K562 (cell line): ENCODE results near the gene HRH3. TPM values are rescaled to one million over a fixed set of nuclear protein-coding genes. Genes with fewer than 3 reads are reported as not detected.

Source experiments
- ATAC-seq: fragments of 200-7000 bp; cut with Tn5 transposase; 3 replicates; pipeline ENCODE4 v1.9.1; 2020; ENCODE audit warnings: moderate library complexity
- BruUV-seq: library from RNA; stranded (reverse); fragments of 400-500 nt; replicated peaks from 2 replicates; lab custom pipeline; 2021; lab: Mats Ljungman, UMichigan
- CTCF ChIA-PET: fragments of 300-600 bp; formaldehyde crosslinking; extraction: SDS; loops from one replicate; lab custom pipeline; 2021; ENCODE audit warnings: low intra/inter-chr PET ratio; lab: Yijun Ruan, JAX
- POLR2A ChIA-PET: fragments of 300-600, 350-650 bp; sonication (Branson Sonifier 250); formaldehyde crosslinking; extraction: SDS; loops from one replicate; lab custom pipeline; 2021; ENCODE audit warnings: antibody characterized with exemption, inconsistent platforms; lab: Yijun Ruan, JAX
- DNase-seq, 4 experiments: peaks; one replicate each; pipeline versions ENCODE4 v3.0.0 to v3.0.0-alpha.2; 2011 to 2018; ENCODE audit warnings: low spot score in 3 of 4, mixed read lengths in 3 of 4; ENCODE audit errors: extremely low read depth in 1 of 4
- FAIRE-seq: peaks from 2 replicates; lab custom pipeline; 2011; peaks lifted over from hg19 to GRCh38; lab: Jason Lieb, UNC
- H2AFZ ChIP-seq: 2 replicates; pipeline ENCODE4 v1.6.0; 2011; ENCODE audit warnings: low read depth, low read length, control low read depth, inconsistent platforms
- H3K27ac ChIP-seq: fragments of 200-600 bp; 3 replicates; pipeline ENCODE4 v1.8.0; 2011; ENCODE audit warnings: low read depth, mild to moderate bottlenecking, control low read depth, inconsistent platforms, low read length, moderate library complexity, mixed read lengths; ENCODE audit errors: extremely low read depth
- H3K27me3 ChIP-seq, 2 experiments: fragments of 300-600 bp in 1 of 2; 2 replicates in 1 of 2; 3 replicates in 1 of 2; pipeline versions ENCODE4 v1.6.0 to v1.8.0; 2011; ENCODE audit warnings: inconsistent platforms in 2 of 2, low read length in 2 of 2, mild to moderate bottlenecking in 1 of 2, mixed read lengths in 1 of 2, moderate library complexity in 1 of 2; ENCODE audit not compliant: control insufficient read depth in 2 of 2, insufficient read depth in 2 of 2
- H3K36me3 ChIP-seq: fragments of 300-600 bp; 3 replicates; pipeline ENCODE4 v1.8.0; 2011; ENCODE audit warnings: mild to moderate bottlenecking, low read length, inconsistent platforms; ENCODE audit not compliant: control insufficient read depth, insufficient read depth
- H3K4me1 ChIP-seq, 2 experiments: fragments of 200-600 bp in 1 of 2; replicated peaks in 1 of 2; 2 replicates in 1 of 2; 3 replicates in 1 of 2; pipeline versions ENCODE4 v1.5.1 to v1.8.0; 2011; ENCODE audit warnings: inconsistent platforms in 2 of 2, low read length in 2 of 2, mild to moderate bottlenecking in 1 of 2, mixed read lengths in 1 of 2, moderate library complexity in 1 of 2; ENCODE audit not compliant: control insufficient read depth in 2 of 2, insufficient read depth in 2 of 2
- H3K4me2 ChIP-seq: 2 replicates; pipeline ENCODE4 v1.6.1; 2011; ENCODE audit warnings: low read length, control low read depth, inconsistent platforms, mixed read lengths; ENCODE audit not compliant: insufficient read depth
- H3K4me3 ChIP-seq: fragments of 200-600 bp; sonication (generic), shearing (Covaris generic); 2 replicates; pipeline ENCODE4 v1.5.1; 2016; ENCODE audit warnings: control low read depth, inconsistent platforms
- H3K79me2 ChIP-seq: fragments of 200-600 bp; 3 replicates; pipeline ENCODE4 v1.8.0; 2011; ENCODE audit warnings: low read length, inconsistent platforms; ENCODE audit not compliant: control insufficient read depth, insufficient read depth
- H3K9ac ChIP-seq, 2 experiments: 2 replicates each; pipeline versions ENCODE4 v1.6.0 to v1.6.1; 2011; ENCODE audit warnings: low read depth in 2 of 2, low read length in 2 of 2, control low read depth in 1 of 2, inconsistent platforms in 1 of 2, mild to moderate bottlenecking in 1 of 2, mixed read lengths in 1 of 2; ENCODE audit not compliant: insufficient read depth in 1 of 2
- H3K9me1 ChIP-seq: one replicate; pipeline ENCODE4 v1.6.0; 2011; ENCODE audit warnings: inconsistent platforms, mild to moderate bottlenecking, low read length, moderate library complexity; ENCODE audit not compliant: control insufficient read depth, insufficient read depth
- H3K9me3 ChIP-seq: replicated peaks from 2 replicates; pipeline ENCODE4 v1.5.1; 2011; ENCODE audit warnings: low read depth, low read length, inconsistent platforms; ENCODE audit not compliant: control insufficient read depth, insufficient read depth
- H4K20me1 ChIP-seq: replicated peaks from 2 replicates; pipeline ENCODE4 v1.6.1; 2011; ENCODE audit warnings: low read length, inconsistent platforms, mixed read lengths; ENCODE audit not compliant: control insufficient read depth, insufficient read depth
- ATF7 ChIP-seq: fragments of 450-650 bp; IDR thresholded peaks from 2 replicates; pipeline ENCODE4 v1.7.1; 2014; ENCODE audit warnings: mild to moderate bottlenecking, moderate library complexity
- BCOR ChIP-seq: fragments of 450-650 bp; IDR thresholded peaks from 2 replicates; pipeline ENCODE4 v1.6.1; 2016
- E2F3 ChIP-seq: fragments of 250-450 bp; sonication (Bioruptor Pico); IDR thresholded peaks from 2 replicates; pipeline ENCODE4 v1.4.0; 2020; ENCODE audit warnings: mild to moderate bottlenecking
- ESRRA ChIP-seq: fragments of 450-650 bp; IDR thresholded peaks from 2 replicates; pipeline ENCODE4 v1.6.1; 2014; ENCODE audit warnings: low read depth, mild to moderate bottlenecking, moderate library complexity, borderline replicate concordance
- FIP1L1 ChIP-seq: fragments of 200-400 bp; formaldehyde crosslinking; IDR thresholded peaks from 2 replicates; pipeline ENCODE4 v1.6.1; 2018; ENCODE audit warnings: mild to moderate bottlenecking, low read depth, low read length; ENCODE audit not compliant: poor library complexity, severe bottlenecking
- GABPB2 ChIP-seq: fragments of 250-450 bp; sonication (Bioruptor Pico); conservative IDR thresholded peaks from 2 replicates; pipeline ENCODE4 v1.5.1; 2021; ENCODE audit warnings: mild to moderate bottlenecking
- HDAC6 ChIP-seq: IDR thresholded peaks from 2 replicates; pipeline ENCODE4 v1.6.1; 2012; ENCODE audit warnings: low read depth, mild to moderate bottlenecking, control low read depth, inconsistent platforms, low read length, moderate library complexity
- KAT7 ChIP-seq: sonication (generic); formaldehyde crosslinking; IDR thresholded peaks from 2 replicates; pipeline ENCODE4 v1.8.0; 2022; ENCODE audit warnings: missing genetic modification reagents, mild to moderate bottlenecking, borderline replicate concordance
- NCOA2 ChIP-seq, 2 experiments: fragments of 450-650 bp; IDR thresholded peaks; 2 replicates each; pipeline ENCODE4 v1.6.1; 2018; ENCODE audit warnings: mild to moderate bottlenecking in 2 of 2, moderate library complexity in 1 of 2; ENCODE audit not compliant: partially characterized antibody in 2 of 2
- NCOA4 ChIP-seq: fragments of 450-650 bp; IDR thresholded peaks from 2 replicates; pipeline ENCODE4 v1.6.1; 2018; ENCODE audit warnings: mild to moderate bottlenecking; ENCODE audit not compliant: partially characterized antibody
- NCOR1 ChIP-seq: fragments of 450-650 bp; IDR thresholded peaks from 2 replicates; pipeline ENCODE4 v1.6.1; 2016; ENCODE audit warnings: mild to moderate bottlenecking, moderate library complexity
- NR1H2 ChIP-seq: sonication (generic); formaldehyde crosslinking; IDR thresholded peaks from 2 replicates; pipeline ENCODE4 v1.4.0; 2020; ENCODE audit warnings: mild to moderate bottlenecking, missing genetic modification reagents
- NR3C1 ChIP-seq: sonication (generic); formaldehyde crosslinking; IDR thresholded peaks from 2 replicates; pipeline ENCODE4 v1.8.1; 2022; ENCODE audit warnings: missing genetic modification reagents
- RNF2 ChIP-seq: sonication (generic); IDR thresholded peaks from 2 replicates; pipeline ENCODE4 v1.6.1; 2016
- ZNF431 ChIP-seq: sonication (generic); formaldehyde crosslinking; IDR thresholded peaks from 2 replicates; pipeline ENCODE4 v1.8.0; 2022; ENCODE audit warnings: mild to moderate bottlenecking, missing genetic modification reagents
- ZNF445 ChIP-seq: fragments of 250-450 bp; sonication (Bioruptor Pico); IDR thresholded peaks from 2 replicates; pipeline ENCODE4 v1.4.0; 2020; ENCODE audit warnings: low read depth, mild to moderate bottlenecking, moderate library complexity
- ZNF717 ChIP-seq: fragments of 250-450 bp; sonication (Bioruptor Pico); IDR thresholded peaks from 2 replicates; pipeline ENCODE4 v1.5.0; 2021
- ZNF77 ChIP-seq: fragments of 250-450 bp; sonication (Bioruptor Pico); IDR thresholded peaks from 2 replicates; pipeline ENCODE4 v1.5.0; 2020
- WGBS: fragments of 100-300 bp; shearing (Covaris generic); methylation state at CpG from one replicate; pipeline ENCODE4 v1.1.6; 2016; ENCODE audit warnings: low coverage, mixed read lengths; ENCODE audit not compliant: insufficient coverage; ENCODE audit errors: missing lambda C conversion rate; 5-methylcytosine and 5-hydroxymethylcytosine counted together
- in situ Hi-C: fragments of 300-500 bp; cut with MboI; formaldehyde crosslinking; loops from 4 replicates; pipeline ENCODE4 v1.15.0; 2018; ENCODE audit warnings: inconsistent platforms, mixed read lengths
- intact Hi-C: fragments of 100-400 bp; cut with micrococcal nuclease; formaldehyde crosslinking; loops from 2 replicates; pipeline ENCODE4 v1.14.2; 2022
- polyA plus RNA-seq, 8 experiments: library from polyadenylated mRNA; depleted of rRNA in 4 of 8; stranded (reverse) in 5 of 8; unstranded in 3 of 8; fragments of >200 nt; fragmentation: Nextera tagmentation in 2 of 8; fragmentation: Illumina TruSeq in 1 of 8; extraction: Ambion mirVana in 2 of 8; extraction: Trizol in 1 of 8; gene quantifications; 2 replicates each; pipeline versions ENCODE4 v1.2.1 to v1.2.3, GENCODE V29; 2011 to 2014; ENCODE audit warnings: inconsistent platforms in 1 of 8, missing spikeins in 1 of 8
- total RNA-seq, 7 experiments: library from RNA; depleted of rRNA in 6 of 7; stranded (reverse); fragments of >200 nt in 6 of 7; fragmentation: Illumina TruSeq in 2 of 7; extraction: Trizol in 2 of 7; gene quantifications; 2 replicates each; pipeline versions ENCODE4 v1.2.1 to v1.2.3, GENCODE V29; 2011 to 2021; ENCODE audit warnings: low replicate concordance in 1 of 7
- TF ChIP-seq, protein P1 (sequence below): IDR thresholded peaks from 2 replicates; pipeline ENCODE4 v1.6.1; 2011; ENCODE audit not compliant: insufficient read length; ENCODE audit errors: extremely low read depth
- TF ChIP-seq, protein P2 (sequence below): fragments of 450-650 bp; IDR thresholded peaks from 2 replicates; pipeline ENCODE4 v1.6.1; 2017; ENCODE audit warnings: mild to moderate bottlenecking, moderate library complexity
- TF ChIP-seq, protein P3 (sequence below): fragments of 450-650 bp; formaldehyde crosslinking; IDR thresholded peaks from 2 replicates; pipeline ENCODE4 v1.4.0; 2022; ENCODE audit warnings: mild to moderate bottlenecking, moderate library complexity

Gene HRH3
- total and polyA plus RNA-seq, 9 of the 15 experiments (the other 6 are each of a cell fraction or from before 2014, with no cell fraction given), result not detected

DNA sequence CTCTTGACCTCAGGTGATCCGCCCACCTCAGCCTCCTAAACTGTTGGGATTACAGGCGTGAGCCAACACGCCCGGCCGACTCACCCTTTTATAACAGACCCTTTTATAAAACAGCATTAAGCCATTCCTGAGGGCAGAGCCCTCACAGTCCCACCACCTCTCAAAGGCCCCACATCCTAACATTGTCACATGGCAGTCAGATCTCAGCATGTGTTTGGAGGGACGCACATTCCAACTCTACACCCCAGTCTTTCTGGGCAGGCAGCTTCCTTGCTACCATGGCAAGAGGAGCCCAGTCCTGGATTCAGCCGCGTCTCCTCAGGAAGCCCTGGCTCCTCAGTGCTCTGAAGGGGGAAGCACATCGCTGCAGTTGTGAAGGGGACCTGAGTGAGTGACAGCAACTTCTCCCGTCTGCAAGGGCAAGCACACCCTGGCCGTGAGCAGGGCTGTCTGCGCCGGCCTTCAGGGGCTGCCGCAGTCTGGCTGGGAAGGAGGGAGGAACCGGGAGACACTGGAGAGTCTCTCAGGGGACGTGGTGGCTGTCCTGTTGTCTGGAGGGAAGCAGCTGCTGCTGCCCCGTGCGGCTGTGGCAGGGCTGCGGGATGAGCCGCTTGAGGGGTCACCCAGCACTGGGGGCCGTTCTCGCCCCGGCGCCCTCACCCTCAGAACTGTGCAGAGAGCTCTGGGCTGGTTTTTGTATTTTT lies 34.1 kb upstream of the HRH3 start (continued):
- no peak for TF ChIP-seq HDAC6

DNA sequence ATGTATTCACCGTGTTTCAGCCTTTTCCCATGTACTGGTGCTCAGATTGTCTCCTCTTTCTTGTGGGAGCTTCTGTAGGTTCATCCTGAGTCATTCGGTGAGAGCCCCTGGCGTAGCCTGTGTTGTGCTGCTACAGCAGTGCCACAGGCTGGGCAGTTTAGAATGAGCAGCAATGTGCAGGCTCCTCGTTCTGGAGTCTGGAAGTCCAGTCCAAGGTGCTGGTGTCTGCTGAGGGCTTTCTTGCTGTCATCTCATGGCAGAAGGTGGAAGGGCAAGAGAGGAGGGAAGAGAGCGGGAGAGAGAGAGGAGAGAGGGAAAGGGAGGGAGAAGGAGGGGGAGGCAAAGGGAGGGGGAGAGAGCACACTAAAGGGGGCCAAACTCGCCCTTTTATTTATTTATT lies 33.3 kb upstream of the HRH3 start:
- H3K36me3 ChIP-seq, result peaks cover 6% of the 10 kb centered on the region; the same call in 2 of the 3 replicates
- H3K27me3 ChIP-seq, result no peaks in the 10 kb centered on the region
- H3K27ac ChIP-seq, result no peak overlapping the region
- peaks cover 22% of the 10 kb centered on the region for H3K79me2 ChIP-seq
- H3K4me3 ChIP-seq, result no peak overlapping the region
- peaks cover 0 to 17% of the 10 kb centered on the region in 2 experiments; a peak in 2 of 5 replicates for H3K4me1 ChIP-seq
- 57% methylated on average over 4 of the region's 6 CpGs for WGBS
- FAIRE-seq (no peak), DNase-seq (no peak), ATAC-seq (no peak)
- TF ChIP-seq NR3C1 (no peak), E2F3 (no peak), NCOA4 (no peak), NR1H2 (CRISPR knock-in tag) (no peak), RNF2 (no peak), NCOR1 (no peak), ZNF77 (CRISPR knock-in tag) (no peak), KAT7 (CRISPR knock-in tag) (no peak), NCOA2 (IDR thresholded peaks at IDR 0.05; ENCODE audit: partially characterized antibody in 2 of 2) (no peak), BCOR (no peak), ZNF431 (no peak), GABPB2 (no peak), FIP1L1 (no peak), ESRRA (no peak), ZNF717 (CRISPR knock-in tag) (no peak), ZNF445 (no peak), ATF7 (no peak)
- TF ChIP-seq, protein P1, sequence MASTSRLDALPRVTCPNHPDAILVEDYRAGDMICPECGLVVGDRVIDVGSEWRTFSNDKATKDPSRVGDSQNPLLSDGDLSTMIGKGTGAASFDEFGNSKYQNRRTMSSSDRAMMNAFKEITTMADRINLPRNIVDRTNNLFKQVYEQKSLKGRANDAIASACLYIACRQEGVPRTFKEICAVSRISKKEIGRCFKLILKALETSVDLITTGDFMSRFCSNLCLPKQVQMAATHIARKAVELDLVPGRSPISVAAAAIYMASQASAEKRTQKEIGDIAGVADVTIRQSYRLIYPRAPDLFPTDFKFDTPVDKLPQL, result no peak
- TF ChIP-seq, protein P2, sequence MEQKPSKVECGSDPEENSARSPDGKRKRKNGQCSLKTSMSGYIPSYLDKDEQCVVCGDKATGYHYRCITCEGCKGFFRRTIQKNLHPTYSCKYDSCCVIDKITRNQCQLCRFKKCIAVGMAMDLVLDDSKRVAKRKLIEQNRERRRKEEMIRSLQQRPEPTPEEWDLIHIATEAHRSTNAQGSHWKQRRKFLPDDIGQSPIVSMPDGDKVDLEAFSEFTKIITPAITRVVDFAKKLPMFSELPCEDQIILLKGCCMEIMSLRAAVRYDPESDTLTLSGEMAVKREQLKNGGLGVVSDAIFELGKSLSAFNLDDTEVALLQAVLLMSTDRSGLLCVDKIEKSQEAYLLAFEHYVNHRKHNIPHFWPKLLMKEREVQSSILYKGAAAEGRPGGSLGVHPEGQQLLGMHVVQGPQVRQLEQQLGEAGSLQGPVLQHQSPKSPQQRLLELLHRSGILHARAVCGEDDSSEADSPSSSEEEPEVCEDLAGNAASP, result no peak
- TF ChIP-seq, protein P3, sequence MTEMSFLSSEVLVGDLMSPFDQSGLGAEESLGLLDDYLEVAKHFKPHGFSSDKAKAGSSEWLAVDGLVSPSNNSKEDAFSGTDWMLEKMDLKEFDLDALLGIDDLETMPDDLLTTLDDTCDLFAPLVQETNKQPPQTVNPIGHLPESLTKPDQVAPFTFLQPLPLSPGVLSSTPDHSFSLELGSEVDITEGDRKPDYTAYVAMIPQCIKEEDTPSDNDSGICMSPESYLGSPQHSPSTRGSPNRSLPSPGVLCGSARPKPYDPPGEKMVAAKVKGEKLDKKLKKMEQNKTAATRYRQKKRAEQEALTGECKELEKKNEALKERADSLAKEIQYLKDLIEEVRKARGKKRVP (CRISPR knock-in tag), result no peak
- no TSS peak for BruUV-seq
- in situ Hi-C loops, result no loop called here
- H4K20me1 ChIP-seq, result peaks cover 33% of the 10 kb centered on the region
- H3K9me3 ChIP-seq, result no peaks in the 10 kb centered on the region
- ChIA-PET POLR2A (no interaction called here), CTCF (no interaction called here)
- intact Hi-C loops, result no loop called here
- H3K4me2 ChIP-seq, result no peak overlapping the region
- H2AFZ ChIP-seq, result no peak overlapping the region
- peaks cover 6% of the 10 kb centered on the region for H3K9me1 ChIP-seq
- no peak overlapping the region for H3K9ac ChIP-seq
